ENCODE data around the gene UBE2I.

- TF ChIP-seq EZH2 (IDR thresholded peaks at IDR 0.05; ENCODE audit: borderline replicate concordance, low read length) (no peak), CTCF (IDR thresholded peaks at IDR 0.05; ENCODE audit: low read length) (no peak)
These were observed 15.8 kb downstream of the UBE2I start for GRCh38 chr16:1325261-1325660.

Measured in OCI-LY1 (cell line).